Naive thymus-derived CD4-positive, alpha-beta T cell (primary cell): Measurements from ENCODE around the gene SNX14. TPM values are rescaled to one million over a fixed set of nuclear protein-coding genes. Genes with fewer than 3 reads are reported as not detected.

Source experiments
- ATAC-seq: fragments of 150-1000 bp; cut with Tn5 transposase; 2 replicates; pipeline ENCODE4 v1.10.0; 2021; ENCODE audit warnings: mild to moderate bottlenecking, moderate library complexity
- CTCF ChIA-PET: fragments of 350-600 bp; sonication (Branson Sonifier 250); formaldehyde crosslinking; loops from one replicate; lab custom pipeline; 2021; ENCODE audit warnings: antibody characterized with exemption; lab: Charles Lee
- POLR2A ChIA-PET: fragments of 350-600 bp; sonication (Branson Sonifier 250); formaldehyde crosslinking; loops from one replicate; lab custom pipeline; 2021; ENCODE audit warnings: antibody characterized with exemption, inconsistent platforms; lab: Charles Lee
- DNase-seq, 9 donors: peaks; one replicate each; pipeline versions ENCODE4 v3.0.0 to v3.0.0-alpha.2; 2020 to 2022; ENCODE audit warnings: mixed read lengths in 1 of 9
- H3K27ac ChIP-seq: one replicate; pipeline ENCODE4 v1.7.0; 2013; ENCODE audit warnings: mild to moderate bottlenecking, low read depth, low read length, moderate library complexity
- H3K27me3 ChIP-seq, 2 donors: one replicate each; pipeline ENCODE4 v1.7.0; 2013; ENCODE audit warnings: low read length in 2 of 2, mild to moderate bottlenecking in 2 of 2, moderate library complexity in 2 of 2; ENCODE audit not compliant: control insufficient read depth in 2 of 2, insufficient read depth in 2 of 2
- H3K36me3 ChIP-seq, 3 experiments: 1 replicate in 2 of 3; 2 replicates in 1 of 3; pipeline ENCODE4 v1.7.0; 2013; ENCODE audit warnings: low read length in 3 of 3, mild to moderate bottlenecking in 3 of 3, moderate library complexity in 1 of 3; ENCODE audit not compliant: insufficient read depth in 3 of 3, control insufficient read depth in 2 of 3
- H3K4me1 ChIP-seq, 2 donors: one replicate each; pipeline ENCODE4 v1.7.0; 2013; ENCODE audit warnings: low read length in 2 of 2, mild to moderate bottlenecking in 2 of 2, moderate library complexity in 1 of 2; ENCODE audit not compliant: control insufficient read depth in 2 of 2, insufficient read depth in 2 of 2
- H3K4me3 ChIP-seq: 2 replicates; pipeline ENCODE4 v1.7.0; 2013; ENCODE audit warnings: mild to moderate bottlenecking, low read length
- H3K9me3 ChIP-seq, 3 experiments: 1 replicate in 2 of 3; 2 replicates in 1 of 3; pipeline ENCODE4 v1.7.0; 2013; ENCODE audit warnings: low read length in 3 of 3; ENCODE audit not compliant: control insufficient read depth in 2 of 3
- H3K27ac Mint-ChIP-seq, 9 donors: one replicate each; pipeline ENCODE4 v1.8.0; 2020 to 2022; ENCODE audit warnings: mixed read lengths in 9 of 9, mild to moderate bottlenecking in 8 of 9, moderate library complexity in 5 of 9, inconsistent platforms in 2 of 9
- H3K27me3 Mint-ChIP-seq, 5 donors: one replicate each; pipeline ENCODE4 v1.8.0; 2021 to 2022; ENCODE audit warnings: mixed read lengths in 5 of 5, mild to moderate bottlenecking in 1 of 5
- H3K36me3 Mint-ChIP-seq, 5 donors: one replicate each; pipeline ENCODE4 v1.8.0; 2020 to 2022; ENCODE audit warnings: mixed read lengths in 5 of 5, mild to moderate bottlenecking in 3 of 5, inconsistent platforms in 1 of 5
- H3K4me1 Mint-ChIP-seq, 7 donors: one replicate each; pipeline ENCODE4 v1.8.0; 2020 to 2022; ENCODE audit warnings: mixed read lengths in 7 of 7, mild to moderate bottlenecking in 3 of 7, inconsistent platforms in 1 of 7
- H3K4me3 Mint-ChIP-seq, 10 donors: one replicate each; pipeline ENCODE4 v1.8.0; 2020 to 2022; ENCODE audit warnings: mild to moderate bottlenecking in 10 of 10, mixed read lengths in 10 of 10, moderate library complexity in 6 of 10, inconsistent platforms in 2 of 10
- H3K9me3 Mint-ChIP-seq, 11 donors: one replicate each; pipeline ENCODE4 v1.8.0; 2020 to 2022; ENCODE audit warnings: mixed read lengths in 11 of 11, mild to moderate bottlenecking in 4 of 11, inconsistent platforms in 1 of 11, moderate library complexity in 1 of 11
- intact Hi-C, 2 donors: fragments of 100-400 bp; cut with micrococcal nuclease; formaldehyde crosslinking; loops; one replicate each; pipeline ENCODE4 v1.15.1; 2023
- polyA plus RNA-seq, 2 donors: library from polyadenylated mRNA; unstranded; fragments of 300-500 nt; fragmentation: Illumina TruSeq; gene quantifications; one replicate each; pipeline ENCODE4 v1.2.3, GENCODE V29; 2021
- total RNA-seq, 6 experiments: library from RNA in 5 of 6; stranded (reverse) in 5 of 6; gene quantifications; 1 replicate in 5 of 6; 2 replicates in 1 of 6; pipeline ENCODE4 v1.2.3 and lab custom pipeline; 2021 to 2026

SNX14 gene
- total and polyA plus RNA-seq, 7 experiments from 2014 or later: 30.1 to 71.8 (median 45.7) TPM

- Mint-ChIP-seq H3K36me3 (peaks cover 9 to 40% (median 39%) of the 10 kb centered on the region in 5 donors), H3K27ac (peak overlapping the region in 1 of 9 donors; percentile 28), H3K9me3 (peaks cover 5 to 23% (median 11%) of the 10 kb centered on the region in 11 donors), H3K27me3 (no peaks in the 10 kb centered on the region), H3K4me1 (peaks cover 3 to 17% (median 8%) of the 10 kb centered on the region in 7 donors), H3K4me3 (no peak overlapping the region)
- no peaks in the 10 kb centered on the region for H3K9me3 ChIP-seq
- no peak for ATAC-seq
- peaks cover 0 to 8% of the 10 kb centered on the region in 2 donors for H3K4me1 ChIP-seq
- DNase-seq: no peak
- no peak overlapping the region for H3K27ac ChIP-seq
- H3K36me3 ChIP-seq: no peaks in the 10 kb centered on the region
- H3K4me3 ChIP-seq: no peak overlapping the region
- ChIA-PET CTCF (interaction anchor here (1.0 kb wide), 1 partner anchor 15 kb away, joined by 3 read pairs; no protein-coding TSS in a partner anchor), POLR2A (no interaction called here)
- intact Hi-C loops: no loop called here
- no peaks in the 10 kb centered on the region for H3K27me3 ChIP-seq
Observed at GRCh38 chr6:85498596-85499258, 94.9 kb downstream of the SNX14 start.

- ChIA-PET POLR2A (no interaction called here), CTCF (interaction anchor here (1.2 kb wide), 1 partner anchor 14 kb away, joined by 4 read pairs; no protein-coding TSS in a partner anchor)
- Mint-ChIP-seq H3K9me3 (peaks cover 5 to 23% (median 11%) of the 10 kb centered on the region in 11 donors), H3K4me3 (no peak overlapping the region), H3K4me1 (peaks cover 3 to 17% (median 8%) of the 10 kb centered on the region in 7 donors), H3K36me3 (peaks cover 9 to 42% (median 25%) of the 10 kb centered on the region in 5 donors), H3K27ac (no peak overlapping the region), H3K27me3 (no peaks in the 10 kb centered on the region)
- Histone ChIP-seq H3K27ac (no peak overlapping the region), H3K4me3 (no peak overlapping the region), H3K4me1 (peaks cover 0 to 8% of the 10 kb centered on the region in 2 donors), H3K27me3 (no peaks in the 10 kb centered on the region), H3K9me3 (no peaks in the 10 kb centered on the region), H3K36me3 (no peaks in the 10 kb centered on the region)
- DNase-seq: no peak
- ATAC-seq: no peak
- intact Hi-C loops: no loop called here
Observed at GRCh38 chr6:85496856-85497255, 96.8 kb downstream of the SNX14 start.

GRCh38 chr6:85496009-85496579 is 97.6 kb downstream of the SNX14 start:
- no peak overlapping the region for H3K4me3 Mint-ChIP-seq
- peaks cover 3 to 17% (median 8%) of the 10 kb centered on the region in 7 donors for H3K4me1 Mint-ChIP-seq
- peaks cover 9 to 45% (median 21%) of the 10 kb centered on the region in 5 donors for H3K36me3 Mint-ChIP-seq
- H3K27ac Mint-ChIP-seq: no peak overlapping the region
- ChIA-PET CTCF (interaction anchor here (1.2 kb wide), 1 partner anchor 13 kb away, joined by 4 read pairs; no protein-coding TSS in a partner anchor), POLR2A (no interaction called here)
- DNase-seq (no peak), ATAC-seq (no peak)
- Histone ChIP-seq H3K27me3 (no peaks in the 10 kb centered on the region), H3K4me3 (no peak overlapping the region), H3K9me3 (no peaks in the 10 kb centered on the region), H3K36me3 (no peaks in the 10 kb centered on the region), H3K4me1 (peaks cover 0 to 8% of the 10 kb centered on the region in 2 donors), H3K27ac (no peak overlapping the region)
- H3K9me3 Mint-ChIP-seq: peaks cover 5 to 23% (median 11%) of the 10 kb centered on the region in 11 donors
- no peaks in the 10 kb centered on the region for H3K27me3 Mint-ChIP-seq
- intact Hi-C loops: no loop called here

- H3K36me3 ChIP-seq: no peaks in the 10 kb centered on the region
- Mint-ChIP-seq H3K27me3 (no peaks in the 10 kb centered on the region), H3K36me3 (peaks cover 6 to 48% (median 15%) of the 10 kb centered on the region in 5 donors), H3K4me1 (peaks cover 3 to 10% (median 8%) of the 10 kb centered on the region in 7 donors), H3K4me3 (no peak overlapping the region), H3K27ac (no peak overlapping the region), H3K9me3 (peaks cover 5 to 23% (median 11%) of the 10 kb centered on the region in 11 donors)
- no peak overlapping the region for H3K27ac ChIP-seq
- intact Hi-C loops: no loop called here
- CTCF ChIA-PET: interaction anchor here (0.6 kb wide), 1 partner anchor 27 kb away, joined by 3 read pairs; no protein-coding TSS in a partner anchor
- ATAC-seq: no peak
- H3K27me3 ChIP-seq: no peaks in the 10 kb centered on the region
- no peaks in the 10 kb centered on the region for H3K9me3 ChIP-seq
- peaks cover 0 to 8% of the 10 kb centered on the region in 2 donors for H3K4me1 ChIP-seq
- POLR2A ChIA-PET: no interaction called here
- H3K4me3 ChIP-seq: no peak overlapping the region
- no peak for DNase-seq
Observed at GRCh38 chr6:85494547-85495536, 98.8 kb downstream of the SNX14 start.

GRCh38 chr6:85493389-85493788 is 100.3 kb downstream of the SNX14 start:
- Histone ChIP-seq H3K27ac (no peak overlapping the region), H3K4me1 (no peaks in the 10 kb centered on the region), H3K36me3 (no peaks in the 10 kb centered on the region), H3K4me3 (no peak overlapping the region), H3K27me3 (no peaks in the 10 kb centered on the region), H3K9me3 (no peaks in the 10 kb centered on the region)
- ATAC-seq: peak; percentile 36
- intact Hi-C loops: no loop called here
- H3K9me3 Mint-ChIP-seq: peaks cover 5 to 23% (median 11%) of the 10 kb centered on the region in 11 donors
- CTCF ChIA-PET: no interaction called here
- peaks cover 6 to 43% (median 11%) of the 10 kb centered on the region in 5 donors for H3K36me3 Mint-ChIP-seq
- H3K27ac Mint-ChIP-seq: no peak overlapping the region
- H3K4me3 Mint-ChIP-seq: no peak overlapping the region
- no peaks in the 10 kb centered on the region for H3K4me1 Mint-ChIP-seq
- no peaks in the 10 kb centered on the region for H3K27me3 Mint-ChIP-seq
- DNase-seq: no peak
- POLR2A ChIA-PET: no interaction called here

- no peaks in the 10 kb centered on the region for H3K9me3 ChIP-seq
- intact Hi-C loops: no loop called here
- H3K27ac Mint-ChIP-seq: no peak overlapping the region
- H3K4me3 ChIP-seq: no peak overlapping the region
- no peaks in the 10 kb centered on the region for H3K36me3 ChIP-seq
- peaks cover 0 to 4% (median 0%) of the 10 kb centered on the region in 5 donors for H3K27me3 Mint-ChIP-seq
- POLR2A ChIA-PET: no interaction called here
- H3K4me1 ChIP-seq: no peaks in the 10 kb centered on the region
- ATAC-seq (no peak), DNase-seq (no peak)
- H3K27ac ChIP-seq: no peak overlapping the region
- peaks cover 0 to 21% (median 0%) of the 10 kb centered on the region in 5 donors for H3K36me3 Mint-ChIP-seq
- H3K9me3 Mint-ChIP-seq: no peaks in the 10 kb centered on the region
- CTCF ChIA-PET: interaction anchor here (1.1 kb wide), 1 partner anchor 12 kb away, joined by 3 read pairs; no protein-coding TSS in a partner anchor
- no peak overlapping the region for H3K4me3 Mint-ChIP-seq
- no peaks in the 10 kb centered on the region for H3K27me3 ChIP-seq
- H3K4me1 Mint-ChIP-seq: no peaks in the 10 kb centered on the region
Observed at GRCh38 chr6:85490516-85491248, 103.0 kb downstream of the SNX14 start.
